Gastroesophageal sphincter (tissue), 3 donors: ENCODE data around the gene L1CAM.

Experiments
- POLR2A ChIP-seq, 2 donors: fragments of 450-650 bp; IDR thresholded peaks; one replicate each; pipeline ENCODE4 v1.6.1; 2017; ENCODE audit warnings: antibody characterized with exemption in 2 of 2, mild to moderate bottlenecking in 2 of 2, moderate library complexity in 1 of 2
- POLR2AphosphoS5 ChIP-seq: sonication (generic); formaldehyde crosslinking; IDR thresholded peaks from one replicate; pipeline ENCODE4 v1.6.1; 2017; ENCODE audit warnings: antibody characterized with exemption
- TF ChIP-seq, protein P1 (sequence below), 4 experiments: fragments of 200-600 bp in 2 of 4; fragments of 450-650 bp in 2 of 4; sonication (generic) in 1 of 4; IDR thresholded peaks; one replicate each; pipeline ENCODE4 v1.5.1; 2017 to 2019; ENCODE audit warnings: antibody characterized with exemption in 4 of 4, mild to moderate bottlenecking in 2 of 4, moderate library complexity in 2 of 4

DNA sequence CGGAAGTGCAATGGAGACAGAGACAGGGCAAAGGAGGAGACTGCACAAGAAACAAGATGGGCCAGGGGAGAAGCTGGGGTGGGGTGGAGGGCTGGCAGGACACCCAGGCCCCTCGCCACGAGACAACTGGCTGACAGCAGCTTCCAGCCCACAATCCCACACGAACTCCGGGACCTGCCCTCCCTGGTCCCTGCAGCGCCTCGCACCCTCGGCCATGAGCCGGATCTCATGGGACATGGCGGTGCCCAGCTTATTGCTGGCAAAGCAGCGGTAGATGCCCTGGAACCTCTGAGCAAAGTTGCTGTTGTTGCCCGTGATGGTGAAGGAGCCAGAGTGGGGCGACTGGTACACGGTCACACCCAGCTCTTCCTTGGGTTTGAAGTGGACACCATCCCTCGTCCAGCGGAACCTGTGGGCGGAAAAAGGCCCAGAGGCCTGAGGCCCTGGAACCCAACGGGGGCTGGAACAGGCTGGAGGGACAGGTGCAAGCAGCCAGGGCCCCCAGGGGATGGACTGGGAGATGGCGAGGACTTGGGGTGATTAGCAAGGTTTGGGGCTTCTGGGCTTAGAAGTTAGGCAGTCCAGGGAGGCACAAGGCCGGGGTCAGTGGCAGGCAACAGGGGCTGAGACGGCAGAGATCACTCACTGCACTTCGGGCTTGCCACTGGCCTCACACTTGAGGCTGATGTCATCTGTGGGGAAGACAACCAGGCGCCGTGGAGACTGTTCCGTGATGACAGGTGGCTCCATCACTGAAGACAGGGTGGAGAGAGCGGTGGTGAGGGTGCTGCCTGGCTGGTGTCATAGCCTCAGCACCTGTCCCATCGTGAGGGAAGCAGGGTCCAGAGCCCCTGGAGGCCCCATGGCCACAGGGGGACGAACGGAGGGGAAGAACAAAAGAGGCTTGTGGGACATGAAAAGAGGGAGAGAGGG lies 13.8 kb downstream of the L1CAM start:
- TF ChIP-seq POLR2AphosphoS5 (no peak), POLR2A (IDR thresholded peaks at IDR 0.05) (no peak)
- TF ChIP-seq, protein P1, sequence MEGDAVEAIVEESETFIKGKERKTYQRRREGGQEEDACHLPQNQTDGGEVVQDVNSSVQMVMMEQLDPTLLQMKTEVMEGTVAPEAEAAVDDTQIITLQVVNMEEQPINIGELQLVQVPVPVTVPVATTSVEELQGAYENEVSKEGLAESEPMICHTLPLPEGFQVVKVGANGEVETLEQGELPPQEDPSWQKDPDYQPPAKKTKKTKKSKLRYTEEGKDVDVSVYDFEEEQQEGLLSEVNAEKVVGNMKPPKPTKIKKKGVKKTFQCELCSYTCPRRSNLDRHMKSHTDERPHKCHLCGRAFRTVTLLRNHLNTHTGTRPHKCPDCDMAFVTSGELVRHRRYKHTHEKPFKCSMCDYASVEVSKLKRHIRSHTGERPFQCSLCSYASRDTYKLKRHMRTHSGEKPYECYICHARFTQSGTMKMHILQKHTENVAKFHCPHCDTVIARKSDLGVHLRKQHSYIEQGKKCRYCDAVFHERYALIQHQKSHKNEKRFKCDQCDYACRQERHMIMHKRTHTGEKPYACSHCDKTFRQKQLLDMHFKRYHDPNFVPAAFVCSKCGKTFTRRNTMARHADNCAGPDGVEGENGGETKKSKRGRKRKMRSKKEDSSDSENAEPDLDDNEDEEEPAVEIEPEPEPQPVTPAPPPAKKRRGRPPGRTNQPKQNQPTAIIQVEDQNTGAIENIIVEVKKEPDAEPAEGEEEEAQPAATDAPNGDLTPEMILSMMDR (IDR thresholded peaks at IDR 0.05) = no peak
